ENCODE measurements around the gene UBL7. TPM values are rescaled to one million over a fixed set of nuclear protein-coding genes. Genes with fewer than 3 reads are reported as not detected.

The UBL7 gene
- total RNA-seq, 1 donor from 2014 or later = 47.4 TPM

- DNase-seq (ENCODE audit: extremely low read depth, low read depth, low spot score) = no peak
Measured at GRCh38 chr15:74411686-74412085, 49.3 kb downstream of the UBL7 start.

DNA sequence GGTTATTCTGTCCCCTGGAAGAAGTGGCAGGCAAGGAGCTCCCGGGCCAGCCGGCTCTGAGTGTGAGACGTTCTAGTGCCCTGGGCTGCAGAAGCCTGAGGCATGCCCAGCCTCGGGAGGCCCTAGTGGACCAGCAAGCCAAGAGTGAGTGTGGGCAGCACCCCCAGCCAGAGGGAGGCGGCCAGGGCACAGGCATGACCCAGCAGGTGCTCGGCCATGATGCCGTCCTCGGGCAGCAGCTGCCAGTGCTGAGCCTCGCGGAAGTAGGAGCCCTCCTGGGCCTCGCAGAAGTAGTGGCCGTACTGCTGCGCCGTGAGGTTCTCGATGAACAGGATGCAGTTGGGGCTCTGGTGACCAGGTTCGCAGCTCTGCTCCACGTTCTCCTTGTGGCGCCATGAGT lies 50.5 kb downstream of the UBL7 start:
- DNase-seq (ENCODE audit: extremely low read depth, low read depth, low spot score) = no peak

GRCh38 chr15:74409225-74409624 lies 51.7 kb downstream of the UBL7 start:
- no peak for DNase-seq (ENCODE audit: extremely low read depth, low read depth, low spot score)

DNA sequence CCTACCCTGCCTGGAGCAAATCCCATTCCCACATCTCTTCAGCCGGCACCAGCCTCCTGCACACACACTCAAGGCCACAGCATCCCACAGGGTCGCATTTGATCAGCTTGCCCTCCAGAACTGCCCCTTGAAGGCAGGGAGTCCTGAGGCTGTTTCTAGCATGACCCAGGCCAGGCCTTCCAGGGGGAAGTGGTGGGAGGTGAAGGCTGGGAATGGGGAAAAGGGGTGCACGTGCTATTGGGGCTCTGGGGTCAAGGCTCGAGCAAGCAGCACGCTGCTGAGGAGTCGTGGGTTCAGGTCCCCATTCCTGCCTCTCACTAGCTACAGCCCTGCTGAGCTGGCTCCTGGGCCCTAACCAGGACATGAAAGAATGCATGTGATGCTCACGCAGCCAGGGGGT lies 52.1 kb downstream of the UBL7 start:
- no peak for DNase-seq (ENCODE audit: extremely low read depth, low read depth, low spot score)

DNA sequence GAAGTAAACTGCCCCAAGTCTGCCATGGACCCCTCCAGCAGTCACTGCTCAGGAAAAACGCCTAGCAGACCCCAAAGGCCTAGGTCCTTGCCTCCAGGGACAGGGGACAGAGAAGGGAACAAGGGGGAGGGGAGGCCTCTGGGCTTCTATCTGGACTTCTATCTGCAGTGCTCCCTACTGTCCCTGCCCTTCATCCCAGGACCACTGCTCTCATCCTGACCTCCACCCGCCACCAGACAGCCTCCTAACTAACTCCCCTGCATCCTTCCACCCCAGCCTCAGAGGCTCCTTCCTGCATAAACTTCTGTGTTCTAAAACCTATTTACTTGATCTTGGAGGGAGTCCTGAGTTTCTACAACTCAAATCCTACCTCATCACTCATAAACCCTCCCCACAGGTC lies 52.6 kb downstream of the UBL7 start:
- DNase-seq (ENCODE audit: extremely low read depth, low read depth, low spot score) = no peak

- no peak for DNase-seq (ENCODE audit: extremely low read depth, low read depth, low spot score)
Measured at GRCh38 chr15:74406992-74407705, 53.8 kb downstream of the UBL7 start.

DNA sequence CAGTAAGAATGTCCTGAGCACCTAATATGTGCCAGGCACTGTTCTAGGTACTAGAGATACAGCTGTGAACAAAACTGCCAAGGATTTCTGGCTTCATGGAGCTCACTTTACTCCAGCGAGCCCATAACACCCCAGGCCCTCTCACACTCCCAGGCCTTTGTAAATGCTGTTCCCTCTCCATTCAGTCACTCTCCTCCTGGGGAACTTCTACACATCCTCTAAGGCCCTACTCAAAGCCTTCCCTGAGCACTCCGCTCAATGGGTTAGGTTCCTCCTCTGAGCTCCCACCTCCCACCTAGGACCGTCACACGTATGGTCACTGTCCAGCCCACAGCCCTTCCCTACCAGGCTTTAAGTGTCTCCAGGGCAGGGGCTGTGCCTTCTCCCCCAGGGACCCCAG lies 54.4 kb downstream of the UBL7 start:
- DNase-seq (ENCODE audit: extremely low read depth, low read depth, low spot score) = no peak

DNA sequence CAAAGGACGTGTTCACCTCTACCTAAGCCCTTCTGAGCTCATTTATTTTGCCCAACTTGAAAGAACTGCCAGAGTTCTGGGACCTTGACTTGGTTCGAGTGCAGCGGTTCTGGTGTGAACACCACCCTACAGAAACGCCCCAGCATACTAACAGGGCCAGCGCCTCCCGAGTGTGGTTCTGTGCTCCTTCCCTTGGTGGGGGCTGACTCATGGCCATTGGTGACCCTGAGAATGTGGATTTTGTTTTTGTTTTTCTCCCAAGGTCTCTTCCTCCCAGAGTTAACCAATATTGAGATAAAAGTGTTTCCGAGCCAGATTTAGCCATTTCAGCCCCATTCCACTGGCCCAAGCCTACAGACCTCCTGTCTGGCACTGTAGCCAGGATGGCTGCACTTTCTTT lies 55.1 kb downstream of the UBL7 start:
- DNase-seq (ENCODE audit: extremely low read depth, low read depth, low spot score) = no peak

- no peak for DNase-seq (ENCODE audit: extremely low read depth, low read depth, low spot score)
Measured at GRCh38 chr15:74403991-74404563, 56.9 kb downstream of the UBL7 start.

GRCh38 chr15:74403588-74403919 lies 57.4 kb downstream of the UBL7 start:
- DNase-seq (ENCODE audit: extremely low read depth, low read depth, low spot score) = no peak

GRCh38 chr15:74402873-74403587 lies 57.9 kb downstream of the UBL7 start:
- DNase-seq (ENCODE audit: extremely low read depth, low read depth, low spot score) = no peak

GRCh38 chr15:74402337-74402841 lies 58.6 kb downstream of the UBL7 start:
- no peak for DNase-seq (ENCODE audit: extremely low read depth, low read depth, low spot score)

DNA sequence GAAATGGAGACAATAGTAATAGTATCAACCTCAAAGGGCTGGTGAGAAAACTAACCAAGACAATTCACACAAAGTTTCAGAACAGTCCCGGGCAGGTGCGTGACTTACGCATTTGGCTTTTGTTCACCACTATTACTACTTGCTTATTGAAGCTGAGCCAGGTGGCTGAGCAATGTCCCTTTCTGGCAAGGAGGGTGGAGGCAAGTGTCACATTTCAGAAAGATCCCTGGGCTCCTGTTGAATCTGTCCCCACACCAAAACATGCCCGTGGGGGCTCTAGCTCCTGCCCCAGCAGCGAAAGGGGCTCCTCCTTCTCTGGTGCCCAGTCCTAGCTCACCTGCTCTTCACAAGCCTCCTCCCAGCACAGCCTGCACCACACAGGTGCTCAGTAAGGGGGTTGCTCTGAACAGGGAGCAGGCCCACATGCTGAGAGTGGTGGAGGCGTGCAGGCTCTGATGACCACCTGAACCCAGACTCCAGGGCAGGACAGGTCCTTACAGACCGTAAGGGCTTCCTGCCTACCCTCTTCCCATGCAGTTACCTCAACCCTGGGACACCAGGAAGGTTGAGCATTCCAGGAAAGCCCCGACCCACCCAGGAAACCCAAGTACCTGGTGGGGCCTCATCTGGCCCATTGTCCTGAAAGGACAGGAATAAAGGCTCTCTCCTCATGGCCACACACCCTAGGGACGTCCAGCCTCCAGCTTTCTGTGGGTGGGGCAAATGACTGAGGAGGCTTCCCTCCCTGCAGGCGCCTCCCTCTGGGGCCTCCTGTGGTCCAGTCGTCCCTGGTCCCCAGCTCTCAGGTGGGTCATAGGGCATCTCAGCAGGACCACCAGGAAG lies 59.8 kb downstream of the UBL7 start:
- no peak for DNase-seq (ENCODE audit: extremely low read depth, low read depth, low spot score)

- DNase-seq (ENCODE audit: extremely low read depth, low read depth, low spot score) = no peak
Measured at GRCh38 chr15:74400313-74400860, 60.6 kb downstream of the UBL7 start.

DNA sequence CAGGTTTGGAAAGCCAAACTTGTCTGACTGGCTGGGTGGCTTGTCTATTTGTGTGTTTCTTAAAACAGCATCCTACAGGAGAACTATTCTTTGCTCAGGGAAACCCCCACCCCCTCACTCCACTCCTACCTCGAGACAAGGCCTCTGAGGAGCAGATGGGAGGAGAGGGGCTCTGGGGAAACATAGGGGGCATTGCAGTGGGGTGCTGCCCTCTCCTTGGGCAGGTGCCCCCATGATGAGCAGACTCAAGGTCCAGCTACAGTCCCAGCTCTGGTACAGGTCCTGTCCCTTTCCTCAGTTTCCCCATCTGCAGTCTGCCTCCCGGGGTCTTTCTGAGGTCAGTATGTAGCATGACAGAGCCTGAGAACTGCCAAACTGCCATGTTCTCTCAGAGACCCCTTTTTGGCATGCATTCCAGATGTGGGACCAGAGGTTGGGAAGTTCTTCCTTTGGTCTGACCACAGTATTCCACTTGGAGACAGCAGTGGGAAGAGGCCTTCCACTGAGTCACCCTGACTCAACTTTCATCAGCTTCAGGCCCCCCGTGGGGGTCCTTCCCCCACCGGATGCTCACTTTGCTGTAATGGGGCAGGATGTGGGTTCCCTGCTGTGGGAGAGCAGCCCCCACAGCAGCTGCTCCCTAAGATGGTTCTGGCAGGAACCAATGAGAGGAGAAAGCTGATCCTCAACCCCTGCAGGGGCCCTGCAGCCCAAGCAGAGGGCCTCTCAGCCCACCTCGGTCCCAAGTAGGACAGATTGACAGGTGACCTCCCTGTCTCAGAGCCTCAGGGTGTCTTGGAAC lies 61.2 kb downstream of the UBL7 start:
- no peak for DNase-seq (ENCODE audit: extremely low read depth, low read depth, low spot score)

- DNase-seq (ENCODE audit: extremely low read depth, low read depth, low spot score) = no peak
Measured at GRCh38 chr15:74399100-74399499, 61.9 kb downstream of the UBL7 start.

DNA sequence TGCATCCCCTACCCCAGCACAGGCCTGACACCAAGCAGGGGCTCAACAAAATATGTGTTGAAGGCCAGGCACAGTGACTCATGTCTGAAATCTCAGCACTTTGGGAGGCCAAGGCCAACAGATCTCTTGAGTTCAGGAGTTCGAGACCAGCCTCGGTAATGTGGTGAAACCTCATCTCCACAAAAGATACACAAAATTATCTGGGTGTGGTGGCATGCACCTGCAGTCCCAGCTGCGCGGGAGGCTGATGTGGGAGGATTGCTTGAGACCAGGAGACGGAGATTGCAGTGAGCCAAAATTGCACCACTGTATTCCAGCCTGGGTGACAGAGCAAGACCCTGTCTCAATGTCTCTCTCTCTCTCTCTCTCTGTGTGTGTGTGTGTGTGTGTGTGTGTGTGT lies 62.8 kb downstream of the UBL7 start:
- DNase-seq (ENCODE audit: extremely low read depth, low read depth, low spot score) = no peak

DNA sequence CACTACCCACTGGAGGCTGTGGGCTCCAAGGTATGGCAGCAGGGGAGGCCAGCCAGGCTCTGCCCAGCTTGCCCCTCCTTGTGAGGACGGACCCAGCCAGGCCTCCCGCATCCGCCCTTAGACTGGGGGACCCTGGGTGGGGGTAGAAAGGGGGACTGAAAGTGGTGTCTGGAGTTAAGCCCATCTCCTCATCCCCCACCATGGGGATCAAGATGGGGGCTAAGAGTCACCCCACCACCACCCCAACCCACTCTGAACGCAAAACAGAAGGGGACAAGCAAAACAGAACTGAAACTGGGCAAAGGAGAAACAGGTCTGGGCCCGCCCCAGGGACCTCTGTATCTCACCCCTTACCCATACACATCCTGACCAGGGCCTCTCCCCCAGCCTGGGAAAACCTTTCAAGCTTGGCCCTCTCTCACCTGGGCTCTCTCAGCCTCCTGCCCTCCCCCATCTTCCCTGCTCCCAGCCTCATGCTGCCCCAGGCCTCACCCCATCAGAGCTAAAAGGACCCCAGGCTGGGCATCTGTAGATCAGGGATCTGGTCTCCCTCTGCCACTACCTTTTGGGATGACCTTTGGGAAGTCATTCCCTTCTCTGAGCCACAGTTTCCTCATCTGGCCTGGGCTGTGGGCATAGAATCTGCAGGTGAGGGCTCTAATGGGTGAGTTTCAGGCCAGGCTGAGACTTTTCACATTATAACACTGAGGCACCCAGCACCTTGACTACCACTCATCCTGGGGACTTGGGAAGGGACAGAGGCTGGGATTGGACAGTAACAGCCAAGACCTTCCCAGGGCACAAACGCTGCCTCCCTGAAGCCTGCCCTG lies 63.5 kb downstream of the UBL7 start:
- DNase-seq (ENCODE audit: extremely low read depth, low read depth, low spot score) = no peak
